IPS-20b (cell line): ENCODE results near the gene HRH1.
"Not testable (repeated sequence)": the region's sequence is repeated elsewhere in the genome, so short reads cannot be mapped to it uniquely, and the experiment has no call there.

ENCODE experiments used
- H3K27ac ChIP-seq: one replicate; pipeline ENCODE4 v1.5.1; 2013; ENCODE audit warnings: low read length
- H3K27me3 ChIP-seq: 2 replicates; pipeline ENCODE4 v1.6.1; 2013; ENCODE audit warnings: mild to moderate bottlenecking, low read length, inconsistent platforms; ENCODE audit not compliant: insufficient read depth
- H3K36me3 ChIP-seq: 2 replicates; pipeline ENCODE4 v1.6.1; 2013; ENCODE audit warnings: low read depth, mild to moderate bottlenecking, inconsistent platforms, low read length, moderate library complexity; ENCODE audit not compliant: insufficient read depth
- H3K4me1 ChIP-seq: 2 replicates; pipeline ENCODE4 v1.6.1; 2013; ENCODE audit warnings: mild to moderate bottlenecking, control low read depth, inconsistent platforms, low read length, moderate library complexity; ENCODE audit not compliant: insufficient read depth
- H3K4me3 ChIP-seq: 2 replicates; pipeline ENCODE4 v1.5.1; 2013; ENCODE audit warnings: mild to moderate bottlenecking, low read length, inconsistent platforms
- H3K9ac ChIP-seq: 2 replicates; pipeline ENCODE4 v1.6.1; 2013; ENCODE audit warnings: low read depth, mild to moderate bottlenecking, inconsistent platforms, low read length, moderate library complexity
- H3K9me3 ChIP-seq: 2 replicates; pipeline ENCODE4 v1.6.1; 2013; ENCODE audit warnings: mild to moderate bottlenecking, low read depth, low read length, inconsistent platforms; ENCODE audit not compliant: insufficient read depth

Gene HRH1

GRCh38 chr3:11201251-11202019 lies 47.1 kb downstream of the HRH1 start:
- Histone ChIP-seq H3K36me3 (no peaks in the 10 kb centered on the region), H3K4me1 (peaks cover 3% of the 10 kb centered on the region; the same call in 1 of the 2 replicates), H3K27me3 (no peaks in the 10 kb centered on the region), H3K9me3 (no peaks in the 10 kb centered on the region), H3K9ac (no peak overlapping the region), H3K27ac (no peak overlapping the region), H3K4me3 (no peak overlapping the region)

GRCh38 chr3:11203961-11204360 lies 49.7 kb downstream of the HRH1 start:
- no peaks in the 10 kb centered on the region for H3K36me3 ChIP-seq
- H3K9ac ChIP-seq: no peak overlapping the region
- H3K9me3 ChIP-seq: no peaks in the 10 kb centered on the region
- peaks cover 3% of the 10 kb centered on the region; the same call in 1 of the 2 replicates for H3K4me1 ChIP-seq
- no peak overlapping the region for H3K27ac ChIP-seq
- H3K4me3 ChIP-seq: no peak overlapping the region
- H3K27me3 ChIP-seq: no peaks in the 10 kb centered on the region

- Histone ChIP-seq H3K9me3 (no peaks in the 10 kb centered on the region), H3K4me3 (no peak overlapping the region), H3K27ac (no peak overlapping the region), H3K36me3 (no peaks in the 10 kb centered on the region), H3K9ac (no peak overlapping the region), H3K27me3 (no peaks in the 10 kb centered on the region), H3K4me1 (peaks cover 3% of the 10 kb centered on the region; the same call in 1 of the 2 replicates)
These were observed 50.5 kb downstream of the HRH1 start for GRCh38 chr3:11204697-11205348.

GRCh38 chr3:11205881-11206280 lies 51.6 kb downstream of the HRH1 start:
- H3K4me1 ChIP-seq, H3K27ac ChIP-seq, H3K9ac ChIP-seq, H3K4me3 ChIP-seq, H3K27me3 ChIP-seq, H3K9me3 ChIP-seq, H3K36me3 ChIP-seq: not testable (repeated sequence)

DNA sequence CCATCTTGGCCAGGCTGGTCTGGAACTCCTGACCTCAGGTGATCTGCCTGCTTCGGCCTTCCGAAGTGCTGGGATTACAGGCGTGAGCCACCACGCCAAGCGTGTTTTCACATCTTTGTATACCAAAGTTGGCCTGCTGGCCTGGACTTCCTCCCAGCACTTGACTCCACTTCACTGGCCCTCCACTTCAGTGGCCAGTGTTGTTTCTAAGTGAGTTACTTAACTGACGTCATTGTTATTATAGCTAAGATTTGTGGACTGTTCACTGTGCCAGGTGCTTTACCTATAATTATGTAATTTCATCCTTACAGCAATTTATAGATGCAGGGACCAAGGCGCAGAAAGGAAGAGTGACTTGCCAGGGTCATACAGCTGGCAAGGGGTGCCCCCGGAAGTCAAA lies 52.0 kb downstream of the HRH1 start:
- Histone ChIP-seq H3K9me3 (no peaks in the 10 kb centered on the region), H3K27me3 (no peaks in the 10 kb centered on the region), H3K4me3 (no peak overlapping the region), H3K4me1 (peaks cover 2% of the 10 kb centered on the region; the same call in 1 of the 2 replicates), H3K36me3 (no peaks in the 10 kb centered on the region), H3K27ac (no peak overlapping the region), H3K9ac (no peak overlapping the region)

- no peaks in the 10 kb centered on the region for H3K27me3 ChIP-seq
- no peak overlapping the region for H3K9ac ChIP-seq
- H3K27ac ChIP-seq: no peak overlapping the region
- no peaks in the 10 kb centered on the region for H3K36me3 ChIP-seq
- H3K4me1 ChIP-seq: no peaks in the 10 kb centered on the region
- no peak overlapping the region for H3K4me3 ChIP-seq
- no peaks in the 10 kb centered on the region for H3K9me3 ChIP-seq
These were observed 52.7 kb downstream of the HRH1 start for GRCh38 chr3:11206953-11207352.

DNA sequence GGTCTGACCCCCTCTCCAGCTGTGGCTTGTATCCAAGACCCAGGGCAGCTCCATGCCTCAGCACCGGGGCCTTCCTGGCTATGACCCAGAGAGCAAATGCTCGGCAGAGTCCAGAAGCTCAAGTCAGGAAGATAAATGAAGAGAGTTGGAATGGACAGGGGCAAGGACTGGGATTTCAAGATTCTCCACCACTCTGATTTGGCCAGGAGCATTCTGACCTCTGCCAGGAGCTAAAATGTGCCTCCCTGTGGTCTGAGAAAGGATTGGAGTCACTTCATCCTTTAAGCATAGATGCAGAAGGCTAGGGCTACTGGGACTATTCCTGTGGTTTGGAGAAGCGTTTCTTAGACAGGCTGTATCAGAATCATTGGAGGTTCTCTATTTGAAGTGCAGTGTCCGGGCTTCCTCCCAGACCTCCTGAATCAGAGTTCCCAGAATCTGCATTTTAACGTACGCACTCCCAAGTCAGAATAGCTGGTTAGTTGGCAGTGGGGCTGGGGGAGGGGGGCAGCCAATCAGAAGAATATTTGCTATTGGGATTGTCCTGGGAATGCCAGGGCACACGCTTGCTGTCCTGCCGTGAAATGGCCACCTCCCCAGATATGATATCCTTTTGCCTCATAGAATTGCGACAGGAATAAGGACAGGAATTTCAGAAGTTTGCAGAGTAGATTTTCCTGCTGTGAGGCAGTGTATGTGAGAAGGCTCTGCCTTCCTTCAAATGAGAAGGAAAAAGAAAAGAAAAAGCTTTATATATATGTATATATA lies 57.4 kb downstream of the HRH1 start:
- Histone ChIP-seq H3K27ac (no peak overlapping the region), H3K9me3 (no peaks in the 10 kb centered on the region), H3K27me3 (no peaks in the 10 kb centered on the region), H3K4me1 (no peaks in the 10 kb centered on the region), H3K36me3 (no peaks in the 10 kb centered on the region), H3K4me3 (no peak overlapping the region), H3K9ac (no peak overlapping the region)

DNA sequence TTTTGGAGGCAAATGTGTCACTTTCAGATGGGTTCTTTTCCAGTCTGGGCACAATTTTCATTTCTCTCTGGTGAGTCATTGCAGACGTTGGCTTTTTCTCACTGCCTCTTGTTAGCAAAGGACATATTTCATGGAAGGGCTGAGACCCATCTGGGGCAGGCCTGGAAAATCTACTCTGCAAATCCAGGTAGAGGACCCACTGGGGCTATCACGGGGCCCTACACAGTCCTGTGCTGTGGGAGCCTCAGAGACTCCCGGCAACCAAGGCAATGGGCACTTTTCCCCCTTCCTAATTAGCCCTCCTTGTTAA lies 58.0 kb downstream of the HRH1 start:
- Histone ChIP-seq H3K27me3 (no peaks in the 10 kb centered on the region), H3K27ac (no peak overlapping the region), H3K4me3 (no peak overlapping the region), H3K9ac (no peak overlapping the region), H3K4me1 (no peaks in the 10 kb centered on the region), H3K36me3 (no peaks in the 10 kb centered on the region), H3K9me3 (no peaks in the 10 kb centered on the region)

DNA sequence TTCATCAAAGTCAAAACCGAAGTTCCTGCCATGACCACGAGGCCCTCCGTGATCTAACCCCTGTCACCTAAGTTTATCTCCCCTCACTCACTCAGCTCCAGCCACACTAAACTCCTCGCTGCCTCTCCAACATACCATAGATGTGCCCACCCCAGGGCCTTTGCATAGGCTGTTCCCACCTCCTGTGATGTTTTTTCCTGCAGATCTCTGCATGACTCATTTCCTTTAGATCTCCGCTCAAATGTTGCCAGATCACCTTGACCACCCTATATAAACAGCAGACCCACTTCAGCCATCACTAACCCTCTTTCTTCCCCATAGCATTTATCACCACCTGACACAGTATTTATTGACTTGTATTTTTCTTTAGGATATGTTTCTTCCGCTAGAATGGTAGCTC lies 58.5 kb downstream of the HRH1 start:
- Histone ChIP-seq H3K36me3 (no peaks in the 10 kb centered on the region), H3K27me3 (no peaks in the 10 kb centered on the region), H3K9me3 (no peaks in the 10 kb centered on the region), H3K27ac (no peak overlapping the region), H3K4me1 (no peaks in the 10 kb centered on the region), H3K4me3 (no peak overlapping the region), H3K9ac (no peak overlapping the region)

- H3K27ac ChIP-seq: no peak overlapping the region
- no peaks in the 10 kb centered on the region for H3K36me3 ChIP-seq
- H3K4me1 ChIP-seq: no peaks in the 10 kb centered on the region
- no peaks in the 10 kb centered on the region for H3K27me3 ChIP-seq
- no peak overlapping the region for H3K9ac ChIP-seq
- H3K4me3 ChIP-seq: no peak overlapping the region
- no peaks in the 10 kb centered on the region for H3K9me3 ChIP-seq
These were observed 59.6 kb downstream of the HRH1 start for GRCh38 chr3:11213810-11214450.

DNA sequence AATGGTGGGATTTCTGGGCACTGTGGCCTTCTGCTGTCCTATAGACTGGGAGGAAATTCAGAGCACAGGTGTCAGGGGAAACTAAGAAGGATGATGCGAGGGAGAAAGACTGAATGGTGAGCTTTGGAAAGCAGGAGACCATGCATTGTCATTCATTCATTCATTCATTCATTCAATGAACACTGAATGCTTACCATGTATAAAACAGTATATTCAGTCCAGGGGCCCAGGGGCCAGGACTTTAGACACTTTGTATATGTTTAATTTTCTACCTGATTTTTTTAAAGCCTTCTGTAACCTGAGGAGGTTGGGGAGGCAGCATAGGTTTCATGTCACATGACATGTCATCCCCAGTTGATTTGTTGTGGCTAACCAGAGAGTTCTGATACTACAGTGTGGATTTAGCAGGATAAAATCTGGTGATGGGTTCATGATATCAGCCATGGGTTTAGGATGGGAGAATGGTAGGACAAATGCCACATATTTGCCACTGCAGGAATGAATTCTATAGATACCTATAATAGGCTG lies 60.2 kb downstream of the HRH1 start:
- H3K27me3 ChIP-seq: no peaks in the 10 kb centered on the region
- no peaks in the 10 kb centered on the region for H3K36me3 ChIP-seq
- H3K4me3 ChIP-seq: no peak overlapping the region
- H3K9ac ChIP-seq: no peak overlapping the region
- H3K27ac ChIP-seq: no peak overlapping the region
- H3K4me1 ChIP-seq: no peaks in the 10 kb centered on the region
- H3K9me3 ChIP-seq: no peaks in the 10 kb centered on the region
